ENCODE results near the gene EIF3M.
"Not testable (repeated sequence)": the region's sequence is repeated elsewhere in the genome, so short reads cannot be mapped to it uniquely, and the experiment has no call there.

The EIF3M gene

DNA sequence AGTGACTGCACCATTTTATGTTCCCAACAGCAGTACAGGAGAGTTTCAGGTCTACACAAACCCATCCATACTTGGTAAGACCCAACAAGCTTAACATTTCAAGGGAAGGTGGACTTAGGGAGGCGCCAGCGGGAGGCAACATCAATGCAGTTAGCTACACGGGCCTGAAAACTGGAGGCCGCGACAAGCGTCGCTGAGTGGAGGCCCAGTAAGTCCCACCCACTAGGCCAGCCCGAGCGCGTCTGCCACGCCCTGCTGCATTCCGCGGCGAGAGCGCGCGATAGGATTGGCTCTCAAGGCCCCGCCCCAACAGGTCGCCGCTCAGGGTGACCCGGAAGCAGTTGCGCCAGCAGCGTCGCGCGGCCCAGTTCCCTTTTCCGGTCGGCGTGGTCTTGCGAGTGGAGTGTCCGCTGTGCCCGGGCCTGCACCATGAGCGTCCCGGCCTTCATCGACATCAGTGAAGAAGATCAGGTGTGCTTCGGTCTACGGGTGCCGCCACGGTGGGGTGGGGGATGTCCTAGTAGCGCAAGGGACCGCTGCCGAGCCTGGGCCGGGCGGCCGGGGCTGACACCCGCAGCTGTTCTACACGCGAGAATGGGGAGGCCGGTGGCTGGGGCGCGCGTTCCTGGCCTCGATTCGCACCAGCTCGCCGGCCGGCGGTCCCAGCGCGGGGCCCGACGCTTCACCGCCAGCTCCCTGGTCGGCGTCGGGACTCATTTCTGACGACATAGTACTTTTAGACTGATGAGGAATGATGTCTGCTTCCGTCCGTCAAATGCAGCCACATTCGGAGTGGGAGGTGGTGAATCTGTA lies at the start of gene EIF3M:
TSS of gene EIF3M (plus strand) at position 373 of the 813 bp plus-strand sequence. CDS start at position 430, 57 bp downstream.
- peak; percentile 96 for DNase-seq

DNA sequence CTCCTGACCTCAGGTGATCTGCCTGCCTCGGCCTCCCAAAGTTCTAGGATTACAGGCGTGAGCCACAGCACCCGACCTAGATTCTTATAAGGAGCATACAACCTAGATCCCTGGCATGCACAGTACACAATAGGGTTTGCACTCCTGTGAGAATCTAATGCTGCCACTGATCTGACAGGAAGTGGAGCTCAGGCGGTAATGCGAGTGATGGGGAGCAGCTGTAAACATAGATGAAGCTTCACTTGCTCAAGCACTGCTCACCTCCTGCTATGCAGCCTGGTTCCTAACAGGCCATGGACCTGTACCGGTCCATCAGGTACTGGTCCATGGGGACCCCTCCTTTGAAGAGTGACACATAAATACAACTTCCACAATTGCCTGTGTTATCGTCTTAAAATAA lies 44.8 kb upstream of the EIF3M start:
- no peak for DNase-seq

DNA sequence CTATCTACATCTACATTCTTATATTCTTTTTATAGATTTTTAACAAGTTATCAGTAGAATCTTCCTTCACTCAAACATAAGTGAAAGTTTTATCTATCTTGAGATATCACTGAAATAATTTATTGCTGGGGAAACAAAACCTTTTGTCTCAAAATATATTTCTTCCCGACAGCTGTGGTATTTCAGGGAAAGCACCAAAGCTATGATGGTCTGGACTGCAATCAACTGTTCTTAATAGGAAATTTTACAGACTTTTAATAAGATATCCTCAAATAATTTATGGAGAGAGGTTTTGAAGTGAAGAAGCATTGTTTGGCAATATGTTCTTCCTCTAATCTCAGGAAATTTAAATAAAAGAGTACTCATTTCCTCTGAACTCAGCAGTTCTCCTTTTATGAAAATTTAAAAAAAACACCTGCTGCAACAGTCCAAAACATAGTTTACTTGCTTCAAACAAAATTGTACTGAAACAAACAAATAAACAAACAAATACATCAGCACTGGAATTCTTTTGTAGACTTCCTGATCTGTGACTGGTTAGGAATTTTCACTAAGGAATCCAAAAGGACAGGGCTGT lies 33.9 kb upstream of the EIF3M start:
- no peak for DNase-seq

DNA sequence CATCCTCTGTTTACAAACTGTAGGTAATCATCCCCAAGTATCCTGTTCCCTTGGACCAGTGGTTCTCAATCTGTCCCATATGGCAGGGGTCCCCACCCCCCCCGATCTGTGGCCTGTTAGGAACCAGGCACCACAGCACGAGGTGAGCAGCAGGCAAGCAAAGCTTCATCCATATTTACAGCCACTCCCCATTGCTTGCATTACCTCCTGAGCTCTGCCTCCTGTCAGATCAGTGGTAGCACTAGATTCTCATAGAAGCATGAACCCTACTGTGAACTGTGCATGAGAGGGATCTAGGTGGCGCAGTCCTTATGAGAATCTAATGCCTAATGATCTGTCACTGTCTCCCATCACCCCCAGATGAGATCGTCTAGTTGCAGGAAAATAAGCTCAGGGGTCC lies 33.4 kb upstream of the EIF3M start:
- no peak for DNase-seq

DNA sequence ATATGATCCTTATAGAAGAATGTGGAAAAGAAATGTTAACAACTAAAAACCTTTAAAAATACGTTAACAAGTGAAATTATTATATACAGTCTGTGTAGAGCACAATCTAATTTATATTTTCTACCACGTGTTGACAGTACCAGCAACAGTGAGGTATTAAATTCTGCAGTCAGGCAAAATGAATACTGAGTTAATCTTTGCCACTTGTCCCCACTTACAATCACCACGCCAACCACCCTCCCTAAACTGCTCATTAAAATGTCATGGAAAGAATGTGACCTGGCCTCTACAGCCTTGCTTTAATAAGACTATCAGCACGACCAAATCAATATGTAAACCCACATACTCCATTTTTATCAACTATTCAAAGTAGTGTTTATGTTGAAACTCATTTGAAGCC lies 28.5 kb upstream of the EIF3M start:
- DNase-seq: no peak

DNA sequence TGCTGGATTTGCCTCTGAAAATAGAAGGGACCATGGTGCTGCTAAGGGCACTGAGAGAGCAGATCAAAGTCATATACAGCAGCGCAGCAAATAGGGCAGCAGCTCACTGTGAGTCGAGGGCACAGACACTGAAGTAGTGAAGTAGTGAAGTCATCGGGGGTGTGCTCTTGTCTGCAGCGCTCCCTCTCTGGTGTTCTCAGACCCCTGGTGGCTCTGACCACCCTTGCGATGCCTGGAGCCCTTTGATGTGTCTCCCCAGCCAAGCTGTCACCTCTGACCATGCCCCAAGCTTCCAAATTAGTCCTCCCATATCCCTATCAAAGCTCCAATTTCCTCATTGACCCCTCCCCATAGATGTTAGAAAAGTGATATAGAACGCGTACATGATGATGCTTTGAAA lies 27.7 kb upstream of the EIF3M start:
- no peak for DNase-seq

DNA sequence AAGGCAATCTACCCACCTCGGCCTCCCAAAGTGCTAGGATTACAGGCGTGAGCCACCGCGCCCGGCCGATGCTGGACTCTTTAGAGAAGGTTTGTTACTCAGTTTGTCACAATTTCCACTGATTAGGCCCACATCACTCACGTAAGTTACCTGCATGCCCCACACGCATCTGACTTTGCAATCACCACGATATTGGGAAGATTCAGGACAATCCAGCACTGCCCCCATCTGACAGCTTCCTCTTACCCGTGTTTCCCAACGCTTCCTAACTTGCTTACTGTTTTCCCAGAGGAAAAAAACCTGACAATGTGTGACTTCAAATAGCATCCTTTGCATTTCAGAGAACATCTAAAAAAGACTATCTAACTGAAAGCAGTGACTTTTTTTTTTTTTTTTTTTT lies 21.8 kb upstream of the EIF3M start:
- no peak for DNase-seq

DNA sequence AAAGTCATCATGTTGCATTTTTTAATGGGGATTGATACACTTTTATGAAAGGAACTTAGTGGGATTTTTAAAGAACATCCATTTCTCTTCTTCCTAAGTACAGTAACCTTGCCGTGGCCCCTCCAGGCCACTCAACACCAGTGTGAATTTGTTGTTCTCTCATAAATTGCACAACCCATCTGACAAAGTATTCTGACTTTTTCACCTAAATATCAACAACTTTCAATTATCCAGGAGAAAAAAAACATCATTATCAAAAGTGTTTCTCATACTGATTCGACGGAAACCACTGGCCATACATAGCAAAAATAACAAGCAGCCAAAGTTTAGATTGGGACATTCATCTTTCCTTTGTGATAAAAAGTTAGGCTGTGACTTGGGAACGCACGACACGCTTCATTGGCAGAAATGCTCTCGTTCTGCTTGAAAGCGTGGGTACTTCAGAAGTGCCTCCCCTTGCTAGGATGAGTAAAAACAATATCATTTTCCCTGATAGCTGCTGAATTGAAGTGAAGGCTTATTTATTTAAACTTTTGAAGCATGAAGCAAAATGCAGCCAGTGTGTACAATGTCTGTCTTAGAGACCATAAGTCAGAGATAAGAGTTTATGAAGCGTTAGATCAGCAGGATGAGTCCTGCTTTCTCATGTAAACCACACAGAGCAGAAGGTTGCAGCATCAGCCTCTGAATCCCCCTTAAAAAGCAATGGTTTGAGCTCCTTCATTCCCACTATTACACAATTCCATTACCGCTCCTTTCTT lies 20.6 kb upstream of the EIF3M start:
- DNase-seq: no peak

DNA sequence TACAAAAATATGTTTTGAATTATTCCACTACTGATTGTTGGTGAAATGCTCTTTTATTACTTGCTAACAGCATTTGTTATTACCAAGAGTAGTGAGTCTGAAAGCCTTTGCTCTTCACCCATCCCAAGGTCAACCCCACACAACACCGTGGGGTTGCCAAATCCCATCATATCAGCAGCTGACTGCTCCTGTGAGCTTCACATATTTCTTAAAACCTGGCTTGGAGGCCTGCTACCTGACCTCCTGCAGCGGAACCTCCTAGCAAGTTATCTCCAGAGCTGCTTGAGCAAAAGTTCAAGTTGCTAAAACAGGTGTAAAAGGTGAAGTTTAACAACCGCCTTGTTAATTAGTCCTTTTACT lies 20.1 kb upstream of the EIF3M start:
- no peak for DNase-seq

DNA sequence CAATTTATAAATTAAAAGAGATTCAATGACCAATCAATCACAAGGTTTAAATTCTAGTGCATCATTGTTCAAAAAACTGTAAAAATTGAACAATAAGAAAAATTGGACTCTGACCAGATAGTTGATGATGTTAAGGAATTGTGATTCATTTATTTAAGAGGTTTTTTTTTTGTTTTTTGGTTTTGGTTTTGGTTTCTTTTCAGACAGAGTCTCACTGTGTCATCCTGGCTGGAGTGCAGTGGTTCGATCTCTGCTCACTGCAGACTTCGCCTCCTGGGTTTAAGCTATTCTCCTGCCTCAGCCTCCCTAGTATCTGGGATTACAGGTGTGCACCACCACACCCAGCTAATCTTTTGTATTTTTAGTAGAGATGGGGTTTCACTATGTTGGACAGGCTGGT lies 17.1 kb upstream of the EIF3M start:
- no peak for DNase-seq

DNA sequence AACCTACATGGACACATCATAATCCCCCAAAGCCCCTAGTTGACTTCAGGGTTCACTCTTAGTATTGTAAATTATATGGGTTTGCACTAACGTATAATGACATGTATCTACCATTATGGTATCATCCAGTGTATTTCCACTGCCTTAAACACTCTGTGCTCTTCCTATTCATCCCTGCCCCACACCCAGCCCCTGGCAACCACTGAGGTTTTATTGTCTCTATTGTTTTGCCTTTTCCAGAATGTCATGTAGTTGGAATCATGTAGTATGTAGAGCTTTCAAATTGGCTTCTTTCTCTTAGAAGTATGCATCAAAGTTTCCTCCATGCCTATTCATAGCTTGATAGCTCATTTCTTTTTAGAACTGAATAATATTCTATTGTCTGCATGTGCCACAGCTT lies 16.5 kb upstream of the EIF3M start:
- no peak for DNase-seq

DNA sequence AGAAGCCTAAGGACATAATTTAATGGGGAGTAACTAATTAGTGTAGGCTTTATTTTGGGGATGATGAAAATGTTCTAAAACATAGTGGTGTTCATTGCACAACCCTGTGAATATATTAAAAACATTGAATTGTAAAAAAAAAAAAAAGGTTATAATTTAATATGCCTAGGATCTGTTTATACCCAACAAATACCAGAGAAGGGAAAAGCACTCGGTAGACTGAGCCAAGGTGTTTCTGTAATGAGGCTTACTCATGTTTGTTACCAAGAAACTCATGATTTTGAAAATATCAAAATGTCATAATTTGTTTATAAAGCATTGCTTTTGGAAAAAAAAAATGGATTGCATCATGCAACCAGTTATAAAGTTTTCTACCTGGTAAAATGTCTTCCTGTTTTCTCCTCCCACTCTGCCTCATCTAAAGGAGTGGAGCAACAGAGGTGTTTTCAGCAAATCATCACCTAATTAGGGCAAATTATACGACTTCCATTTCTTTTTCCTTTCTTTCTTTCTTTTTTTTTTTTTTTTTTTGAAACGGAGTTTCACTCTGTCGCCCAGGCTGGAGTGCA lies 14.2 kb upstream of the EIF3M start:
- no peak for DNase-seq

DNA sequence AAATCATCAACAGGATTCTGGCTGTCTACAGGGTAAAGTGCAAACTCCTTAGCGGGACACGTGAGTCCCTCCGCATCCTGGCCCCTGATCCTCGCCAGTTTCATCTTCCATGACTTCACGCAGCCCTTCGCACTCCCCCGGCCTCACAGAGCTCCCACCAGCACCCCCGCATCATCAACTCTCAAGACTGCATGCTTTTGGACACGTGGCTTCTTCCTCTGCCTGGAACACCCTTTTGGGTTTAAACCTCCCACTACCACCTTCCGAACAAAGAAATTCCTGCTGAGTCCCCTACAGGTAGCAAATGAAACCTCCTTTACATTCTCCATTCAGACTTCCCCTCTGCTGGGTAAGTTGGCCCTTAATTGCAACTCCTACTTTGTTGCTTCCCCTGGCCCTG lies 12.6 kb upstream of the EIF3M start:
- no peak for DNase-seq

DNA sequence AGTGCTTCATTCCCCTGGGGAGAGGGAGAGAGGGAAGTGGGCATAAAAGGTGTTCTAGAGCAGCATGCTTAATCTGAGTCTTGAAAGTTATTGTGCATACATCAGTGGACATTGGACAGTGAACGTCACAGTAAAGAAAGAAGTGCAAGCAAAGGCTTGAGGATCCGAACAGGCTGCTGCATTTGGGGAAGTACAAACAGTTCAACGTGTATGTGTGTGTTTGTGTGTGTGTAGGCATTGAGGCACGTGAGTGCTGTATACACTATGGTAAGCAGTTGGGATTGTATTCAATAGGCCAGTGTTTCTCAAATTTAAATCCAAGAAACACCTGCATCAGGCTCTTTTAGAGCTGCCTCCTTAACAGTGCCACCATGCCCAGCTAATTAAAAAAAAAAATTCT lies 10.4 kb upstream of the EIF3M start:
- DNase-seq: no peak

DNA sequence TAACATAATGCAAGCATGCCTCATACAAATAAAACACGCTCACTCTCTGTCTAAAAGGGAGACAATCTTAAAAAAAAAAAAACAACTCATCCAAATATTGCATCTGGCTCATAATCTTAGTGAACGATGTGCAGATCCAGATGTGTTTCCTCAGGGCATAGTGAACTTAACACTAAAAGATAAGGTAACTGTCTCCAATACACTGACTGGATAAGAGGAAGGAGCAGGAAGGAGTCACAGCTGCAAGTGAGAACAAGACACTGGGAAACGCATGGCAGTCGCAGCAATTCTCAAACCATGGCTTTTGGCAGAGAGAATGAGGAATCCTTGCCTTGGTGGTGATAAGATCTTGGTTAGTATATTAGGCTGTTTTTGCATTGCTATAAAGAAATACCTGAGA lies 9.2 kb upstream of the EIF3M start:
- DNase-seq: no peak

DNA sequence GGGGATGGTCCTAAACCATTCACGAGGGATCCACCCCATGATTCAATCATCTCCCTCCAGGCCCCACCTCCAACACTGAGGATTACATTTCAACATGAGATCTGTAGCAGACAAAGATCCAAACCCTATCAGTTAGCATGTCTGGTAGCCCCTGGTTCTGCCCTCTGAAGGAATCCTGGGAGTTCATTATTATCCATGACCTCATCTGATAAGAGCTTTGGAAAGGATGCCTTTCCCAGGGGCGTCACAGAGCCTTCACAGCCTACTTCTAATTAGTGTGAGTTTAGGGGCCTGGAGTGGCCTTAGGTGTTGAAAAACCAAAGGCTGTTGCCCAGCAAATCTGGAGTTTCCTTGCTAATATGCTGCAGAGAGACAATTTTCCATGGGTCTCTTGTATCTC lies 8.6 kb upstream of the EIF3M start:
- DNase-seq: no peak

DNA sequence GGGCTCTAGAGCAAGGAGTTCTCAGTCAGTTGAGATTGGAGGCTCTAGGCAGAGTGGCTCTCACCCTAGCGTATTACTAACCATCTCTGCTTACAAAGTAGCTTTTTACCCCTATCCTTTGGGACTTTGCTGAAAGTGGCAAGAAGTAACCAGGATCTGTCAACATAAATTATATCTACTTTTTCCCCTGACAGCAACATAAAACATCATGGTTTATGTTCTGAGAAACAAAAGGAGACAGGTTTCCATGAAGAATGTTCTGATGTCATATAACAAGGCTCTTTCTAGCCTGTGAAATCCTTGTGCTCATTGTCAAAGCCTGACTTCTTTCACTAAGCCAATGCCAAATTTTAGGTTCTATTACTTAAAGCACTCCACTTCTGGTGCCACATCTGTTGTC lies 7.2 kb upstream of the EIF3M start:
- DNase-seq: no peak

DNA sequence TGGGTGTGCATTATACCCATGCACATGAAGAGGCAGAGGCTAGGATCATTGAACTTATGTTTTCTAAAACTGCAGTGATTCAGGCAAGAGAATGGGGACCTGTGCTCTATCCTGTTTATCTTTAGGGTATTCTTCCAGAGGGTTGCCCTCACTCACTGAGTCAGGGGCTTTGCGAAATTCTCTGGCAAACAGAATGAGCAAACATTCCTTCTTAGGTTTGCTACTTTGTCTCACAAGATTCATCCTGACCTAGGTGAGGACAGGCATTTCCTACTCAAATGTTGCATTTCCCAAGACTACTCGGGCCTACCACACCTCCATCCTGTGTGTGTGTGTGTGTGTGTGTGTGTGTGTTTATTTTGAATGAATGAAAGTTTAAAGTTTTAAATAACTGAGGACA lies 2.7 kb upstream of the EIF3M start:
- no peak for DNase-seq

DNA sequence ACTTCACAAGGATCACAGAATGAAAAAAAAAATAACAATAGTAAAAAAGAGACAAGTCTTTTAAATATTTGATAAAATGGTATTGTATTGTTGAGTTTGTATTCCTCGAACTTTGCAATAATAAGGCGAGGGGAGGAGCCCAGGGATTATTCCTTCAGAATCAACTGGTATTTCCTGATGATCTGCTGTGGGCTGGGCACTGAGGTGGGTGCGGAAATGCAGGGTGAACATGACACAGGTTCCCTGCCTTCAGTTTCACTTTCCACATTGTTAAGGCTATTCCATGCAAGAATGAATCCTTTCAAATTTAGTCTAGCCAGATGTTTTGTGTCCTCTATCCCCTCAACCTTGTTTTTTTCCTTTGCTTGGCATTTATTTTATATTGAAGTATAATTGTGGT lies 2.1 kb upstream of the EIF3M start:
- DNase-seq: no peak

DNA sequence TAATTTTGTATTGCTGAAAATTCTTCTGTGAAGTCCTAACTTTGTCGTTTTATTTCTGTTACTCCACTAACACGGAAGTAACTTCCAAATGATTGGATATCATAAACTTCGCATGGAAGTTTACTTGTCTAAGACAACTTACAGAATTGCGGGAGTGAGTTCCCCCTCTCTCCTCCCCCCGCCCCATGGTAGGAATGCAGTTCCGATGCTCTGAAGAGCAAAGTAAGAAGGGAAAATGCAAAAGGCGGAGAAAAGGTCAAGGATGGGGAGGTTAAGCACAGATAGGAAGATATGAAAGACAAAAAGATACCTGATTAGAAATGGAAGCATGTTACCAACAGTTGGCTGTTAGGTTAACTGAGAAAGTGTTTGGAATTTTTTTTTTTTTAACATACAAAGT lies 1.3 kb downstream of the EIF3M start:
- no peak for DNase-seq

DNA sequence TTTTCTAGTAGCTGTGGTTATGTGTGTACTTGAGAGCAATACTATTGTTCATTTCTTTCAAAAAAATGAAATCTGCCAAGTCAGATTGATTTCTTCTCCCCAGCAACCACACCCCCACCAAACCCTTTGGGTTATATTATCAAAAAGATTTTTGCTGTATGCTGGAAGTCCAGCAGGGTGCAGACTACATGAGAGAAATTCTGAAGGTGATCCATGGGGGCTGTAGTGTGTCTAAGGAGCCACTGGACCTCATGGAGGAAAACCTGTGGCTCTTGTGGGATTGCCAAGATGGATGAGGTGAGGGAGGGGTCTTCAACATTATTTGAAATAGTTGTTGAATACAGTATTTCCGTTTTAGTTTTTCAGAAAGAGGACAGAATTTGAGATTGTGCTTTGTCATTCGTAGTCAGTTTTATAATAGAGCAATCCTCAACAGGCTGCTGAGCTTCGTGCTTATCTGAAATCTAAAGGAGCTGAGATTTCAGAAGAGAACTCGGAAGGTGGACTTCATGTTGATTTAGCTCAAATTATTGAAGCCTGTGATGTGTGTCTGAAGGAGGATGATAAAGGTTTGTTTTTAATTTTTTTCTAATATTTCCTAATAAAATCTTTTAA lies 3.1 kb downstream of the EIF3M start:
- DNase-seq: peak in 1 of 2 donors; percentile 14

DNA sequence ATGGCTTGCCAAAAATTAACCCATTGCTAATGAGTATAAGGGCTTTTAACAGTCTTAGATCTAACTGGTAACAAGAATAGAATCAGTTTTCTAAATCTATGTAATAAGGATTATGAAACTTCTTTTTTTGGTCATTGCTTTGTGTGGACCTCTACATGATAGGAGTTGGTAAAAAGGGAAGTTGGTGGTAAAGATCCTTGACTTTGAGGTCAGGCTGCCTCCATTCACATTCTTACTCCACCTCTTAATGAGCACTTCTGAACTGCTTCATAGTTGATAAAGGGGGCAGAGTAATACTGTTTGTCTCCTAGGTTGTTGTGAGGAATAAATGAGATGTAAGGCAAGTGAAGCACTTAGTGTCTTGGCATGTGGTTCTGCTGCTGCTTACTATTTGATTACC lies 10.6 kb downstream of the EIF3M start:
- DNase-seq: no peak

DNA sequence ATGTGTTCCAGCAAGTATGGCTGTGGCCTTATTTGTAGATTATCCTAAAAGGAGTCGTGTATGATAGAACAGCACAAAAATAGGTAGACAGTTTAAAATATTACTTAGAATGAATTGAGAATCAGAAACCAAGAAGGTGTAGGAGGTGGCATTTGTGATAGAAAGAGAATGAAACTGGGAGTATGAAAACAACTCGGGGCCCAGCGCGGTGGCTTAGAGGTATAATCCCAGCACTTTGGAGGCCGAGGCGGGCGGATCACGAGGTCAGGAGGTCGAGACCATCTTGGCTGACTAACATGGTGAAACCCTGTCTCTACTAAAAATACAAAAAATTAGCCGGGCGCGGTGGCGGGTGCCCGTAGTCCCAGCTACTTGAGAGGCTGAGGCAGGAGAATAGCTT lies 12.5 kb downstream of the EIF3M start:
- DNase-seq: not testable (repeated sequence)
